HepG2 (cell line): ENCODE data around the gene CCNYL1. TPM values are rescaled to one million over a fixed set of nuclear protein-coding genes. Genes with fewer than 3 reads are reported as not detected.

Source experiments
- ATAC-seq: fragments of 200-7000 bp; cut with Tn5 transposase; 3 replicates; pipeline ENCODE4 v1.9.1; 2020; ENCODE audit warnings: mild to moderate bottlenecking, moderate library complexity
- BruUV-seq: library from RNA; stranded (reverse); fragments of 400-500 nt; replicated peaks from 2 replicates; lab custom pipeline; 2021; lab: Mats Ljungman, UMichigan
- CTCF ChIA-PET: fragments of 300-600 bp; formaldehyde crosslinking; extraction: SDS; loops from one replicate; lab custom pipeline; 2021; ENCODE audit warnings: low total read pairs, inconsistent platforms, low intra/inter-chr PET ratio; lab: Yijun Ruan, JAX
- POLR2A ChIA-PET: fragments of 350-600 bp; sonication (Branson Sonifier 250); formaldehyde crosslinking; loops from one replicate; lab custom pipeline; 2020; ENCODE audit warnings: antibody characterized with exemption, inconsistent platforms; lab: Yijun Ruan, JAX
- DNase-seq: peaks from one replicate; pipeline ENCODE4 v3.0.0-alpha.2; 2015; ENCODE audit warnings: low spot score
- FAIRE-seq: peaks from 3 replicates; lab custom pipeline; 2011; peaks lifted over from hg19 to GRCh38; lab: Jason Lieb, UNC
- H2AFZ ChIP-seq: one replicate; pipeline ENCODE4 v1.6.1; 2011; ENCODE audit warnings: low read length, inconsistent platforms
- H3K27ac ChIP-seq: fragments of 300-600 bp; 3 replicates; pipeline ENCODE4 v1.8.0; 2011; ENCODE audit warnings: mixed run types, mild to moderate bottlenecking, mixed read lengths, low read length, inconsistent platforms; ENCODE audit not compliant: insufficient read depth; ENCODE audit errors: extremely low read length
- H3K27me3 ChIP-seq, 2 experiments: fragments of 200-600 bp in 1 of 2; 2 replicates in 1 of 2; 3 replicates in 1 of 2; pipeline versions ENCODE4 v1.6.0 to v1.8.0; 2011; ENCODE audit warnings: low read length in 2 of 2, mild to moderate bottlenecking in 2 of 2, moderate library complexity in 2 of 2, inconsistent platforms in 1 of 2; ENCODE audit not compliant: insufficient read depth in 2 of 2, control insufficient read depth in 1 of 2
- H3K36me3 ChIP-seq, 2 experiments: fragments of 200-600 bp in 1 of 2; replicated peaks in 1 of 2; 2 replicates in 1 of 2; 3 replicates in 1 of 2; pipeline versions ENCODE4 v1.5.1 to v1.8.0; 2011; ENCODE audit warnings: low read length in 2 of 2, inconsistent platforms in 1 of 2; ENCODE audit not compliant: insufficient read depth in 2 of 2, control insufficient read depth in 1 of 2
- H3K4me1 ChIP-seq: 2 replicates; pipeline ENCODE4 v1.5.1; 2012; ENCODE audit warnings: low read length, inconsistent platforms; ENCODE audit not compliant: insufficient read depth
- H3K4me2 ChIP-seq: 2 replicates; pipeline ENCODE4 v1.6.0; 2011; ENCODE audit warnings: low read depth, low read length, inconsistent platforms
- H3K4me3 ChIP-seq, 3 experiments: fragments of 200-600 bp in 1 of 3; sonication (generic), shearing (Covaris generic) in 1 of 3; replicated peaks in 1 of 3; 2 replicates each; pipeline ENCODE4 v1.5.1; 2011 to 2016; ENCODE audit warnings: low read length in 3 of 3, inconsistent platforms in 2 of 3, low read depth in 2 of 3, mild to moderate bottlenecking in 2 of 3, control low read depth in 1 of 3, mixed read lengths in 1 of 3; ENCODE audit not compliant: insufficient read depth in 1 of 3
- H3K79me2 ChIP-seq: one replicate; pipeline ENCODE4 v1.6.1; 2011; ENCODE audit warnings: low read length, inconsistent platforms; ENCODE audit not compliant: insufficient read depth
- H3K9ac ChIP-seq: 2 replicates; pipeline ENCODE4 v1.6.0; 2011; ENCODE audit warnings: mild to moderate bottlenecking, low read depth, low read length, inconsistent platforms; ENCODE audit not compliant: insufficient read depth
- H3K9me3 ChIP-seq: 2 replicates; pipeline ENCODE4 v1.5.1; 2012; ENCODE audit warnings: mild to moderate bottlenecking, low read length
- H4K20me1 ChIP-seq: 2 replicates; pipeline ENCODE4 v1.6.0; 2011; ENCODE audit warnings: inconsistent platforms, mild to moderate bottlenecking, low read length, moderate library complexity; ENCODE audit not compliant: insufficient read depth
- ELF1 ChIP-seq: sonication (generic); formaldehyde crosslinking; IDR thresholded peaks from 2 replicates; pipeline ENCODE4 v1.4.0; 2020; ENCODE audit warnings: missing genetic modification reagents
- FOXO1 ChIP-seq: sonication (generic); formaldehyde crosslinking; IDR thresholded peaks from 2 replicates; pipeline ENCODE4 v1.4.0; 2020; ENCODE audit warnings: missing genetic modification reagents
- GABPA ChIP-seq, 2 experiments: IDR thresholded peaks; 2 replicates each; pipeline ENCODE4 v1.6.1; 2011 to 2016; ENCODE audit warnings: low read depth in 2 of 2, low read length in 1 of 2, missing biosample characterization in 1 of 2, missing genetic modification characterization in 1 of 2
- HIC2 ChIP-seq: sonication (generic); formaldehyde crosslinking; IDR thresholded peaks from 2 replicates; pipeline ENCODE4 v1.9.0; 2022; ENCODE audit warnings: low read depth, missing genetic modification reagents
- KDM6A ChIP-seq: IDR thresholded peaks from 2 replicates; pipeline ENCODE4 v1.6.1; 2016; ENCODE audit warnings: low read depth
- STAG1 ChIP-seq: sonication (generic); formaldehyde crosslinking; IDR thresholded peaks from 2 replicates; pipeline ENCODE4 v1.4.0; 2020; ENCODE audit warnings: missing genetic modification reagents
- SUZ12 ChIP-seq: fragments of 150-350 bp; IDR thresholded peaks from 2 replicates; pipeline ENCODE4 v1.6.1; 2014; ENCODE audit warnings: low read depth, low read length
- ZNF44 ChIP-seq: sonication (generic); formaldehyde crosslinking; IDR thresholded peaks from 2 replicates; pipeline ENCODE4 v1.5.1; 2020; ENCODE audit warnings: mild to moderate bottlenecking, missing genetic modification reagents
- ZNF543 ChIP-seq: sonication (generic); formaldehyde crosslinking; IDR thresholded peaks from 2 replicates; pipeline ENCODE4 v1.4.0; 2020; ENCODE audit warnings: mild to moderate bottlenecking, missing genetic modification reagents
- WGBS: methylation state at CpG from one replicate; pipeline ENCODE4 v1.1.6; 2017; ENCODE audit warnings: low lambda C conversion rate; 5-methylcytosine and 5-hydroxymethylcytosine counted together
- in situ Hi-C: cut with HindIII; loops from 2 replicates; pipeline ENCODE4 v1.10.0; 2017; ENCODE audit warnings: low pct_unique_long_range_greater_than_20kb; ENCODE audit not compliant: extremely low pct_ligation_motif_present
- intact Hi-C: fragments of 100-400 bp; cut with micrococcal nuclease; formaldehyde crosslinking; loops from one replicate; pipeline ENCODE4 v1.10.0; 2022; ENCODE audit not compliant: unreplicated experiment
- polyA plus RNA-seq, 8 experiments: library from polyadenylated mRNA; depleted of rRNA in 3 of 8; stranded (reverse) in 7 of 8; unstranded in 1 of 8; fragments of >200 nt; fragmentation: Illumina TruSeq in 4 of 8; extraction: Trizol in 4 of 8; gene quantifications; 2 replicates each; pipeline versions ENCODE4 v1.2.1 to v1.2.3, GENCODE V29; 2011 to 2016; ENCODE audit warnings: low read depth in 4 of 8, missing spikeins in 1 of 8, mixed read lengths in 1 of 8; ENCODE audit not compliant: insufficient read depth in 1 of 8
- total RNA-seq, 5 experiments: library from RNA; depleted of rRNA; stranded (reverse); fragments of >200 nt; fragmentation: Illumina TruSeq; extraction: Trizol; gene quantifications; 2 replicates each; pipeline ENCODE4 v1.2.3, GENCODE V29; 2016; ENCODE audit warnings: low read depth in 1 of 5
- TF ChIP-seq, protein P1 (sequence below): IDR thresholded peaks from 2 replicates; pipeline ENCODE4 v1.6.1; 2016
- TF ChIP-seq, protein P2 (sequence below): IDR thresholded peaks from 2 replicates; pipeline ENCODE4 v1.6.1; 2016; ENCODE audit warnings: missing compliant biosample characterization, missing genetic modification reagents, borderline replicate concordance
- TF ChIP-seq, protein P3 (sequence below): sonication (generic); formaldehyde crosslinking; IDR thresholded peaks from 2 replicates; pipeline ENCODE4 v1.9.0; 2021; ENCODE audit warnings: missing genetic modification reagents, mild to moderate bottlenecking, borderline replicate concordance

The CCNYL1 gene
- total and polyA plus RNA-seq, 2 of the 13 experiments (the other 11 are each of a cell fraction or from before 2014, with no cell fraction given) = 12.5 to 16.2 TPM

GRCh38 chr2:207744451-207744850 lies 33.0 kb downstream of the CCNYL1 start:
- DNase-seq = no peak
- Histone ChIP-seq H3K9ac (no peak overlapping the region), H3K4me1 (peaks cover 47% of the 10 kb centered on the region), H3K79me2 (no peaks in the 10 kb centered on the region), H3K36me3 (peaks cover 8 to 15% of the 10 kb centered on the region in 2 experiments), H3K4me2 (no peak overlapping the region), H3K27ac (no peak overlapping the region), H3K27me3 (no peaks in the 10 kb centered on the region), H3K9me3 (no peaks in the 10 kb centered on the region), H3K4me3 (no peak overlapping the region), H4K20me1 (no peaks in the 10 kb centered on the region), H2AFZ (no peak overlapping the region)
- ChIA-PET POLR2A (interaction anchor here (3.0 kb wide), 1 partner anchor 33 kb away, joined by 15 read pairs; the partner anchor contains the start of gene CCNYL1), CTCF (interaction anchor here (4.1 kb wide), 1 partner anchor 328 kb away, joined by 39 read pairs; no protein-coding TSS in a partner anchor)
- intact Hi-C loops = no loop called here
- in situ Hi-C loops = no loop called here
- WGBS = 90% methylated on average over 11 of the region's 11 CpGs
- no TSS peak for BruUV-seq
- no peak for ATAC-seq
- FAIRE-seq = no peak
- no peak for TF ChIP-seq ZNF543

DNA sequence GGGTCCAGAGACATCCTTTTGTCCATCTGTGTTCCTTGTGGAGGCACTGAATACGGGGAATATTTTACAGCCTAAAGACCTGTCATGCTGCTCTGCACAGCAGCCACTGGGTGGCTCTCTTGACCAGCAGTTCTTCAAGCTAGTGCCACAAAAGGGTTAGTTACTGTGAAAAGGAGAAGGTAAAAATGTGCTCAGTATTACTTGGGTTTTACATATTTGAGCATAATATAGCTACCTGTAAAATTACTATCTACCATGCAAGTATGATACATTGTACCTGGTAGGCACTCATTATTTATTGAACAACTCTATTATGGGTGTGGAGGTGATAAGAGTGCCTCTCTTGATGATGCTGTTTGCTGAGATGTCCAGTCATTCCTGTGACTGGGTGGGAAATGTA lies 34.7 kb downstream of the CCNYL1 start:
- WGBS = 46% methylated on average over 1 of the region's 1 CpG
- in situ Hi-C loops (loop anchor here (5.0 kb wide), 2 partner anchors 291 to 316 kb away; no protein-coding TSS in a partner anchor), intact Hi-C loops (loop anchor here (1.0 to 5.0 kb wide), 6 partner anchors 22 to 521 kb away; partner anchors contain the start of gene PIKFYVE)
- no peaks in the 10 kb centered on the region for H3K9me3 ChIP-seq
- no peaks in the 10 kb centered on the region for H3K79me2 ChIP-seq
- POLR2A ChIA-PET = interaction anchor here (0.6 to 6.3 kb wide), 18 partner anchors 9 to 294 kb away, joined by 3 to 70 read pairs (median 4); partner anchors contain the start of genes CCNYL1, CREB1, FZD5 and METTL21A
- peaks cover 8 to 23% of the 10 kb centered on the region in 2 experiments for H3K36me3 ChIP-seq
- H3K27ac ChIP-seq = peak overlapping the region; percentile 2
- no TSS peak for BruUV-seq
- no peaks in the 10 kb centered on the region for H3K27me3 ChIP-seq
- H3K4me3 ChIP-seq = no peak overlapping the region
- FAIRE-seq (peak; percentile 93), ATAC-seq (peak; percentile 79), DNase-seq (peak; percentile 85)
- no peak overlapping the region for H3K4me2 ChIP-seq
- no peak overlapping the region for H2AFZ ChIP-seq
- H4K20me1 ChIP-seq = no peaks in the 10 kb centered on the region
- H3K4me1 ChIP-seq = peaks cover 64% of the 10 kb centered on the region
- CTCF ChIA-PET = interaction anchor here (0.7 to 4.1 kb wide), 12 partner anchors 11 to 429 kb away, joined by 3 to 39 read pairs (median 6); partner anchors contain the start of gene METTL21A
- no peak overlapping the region for H3K9ac ChIP-seq
- TF ChIP-seq, protein P1, sequence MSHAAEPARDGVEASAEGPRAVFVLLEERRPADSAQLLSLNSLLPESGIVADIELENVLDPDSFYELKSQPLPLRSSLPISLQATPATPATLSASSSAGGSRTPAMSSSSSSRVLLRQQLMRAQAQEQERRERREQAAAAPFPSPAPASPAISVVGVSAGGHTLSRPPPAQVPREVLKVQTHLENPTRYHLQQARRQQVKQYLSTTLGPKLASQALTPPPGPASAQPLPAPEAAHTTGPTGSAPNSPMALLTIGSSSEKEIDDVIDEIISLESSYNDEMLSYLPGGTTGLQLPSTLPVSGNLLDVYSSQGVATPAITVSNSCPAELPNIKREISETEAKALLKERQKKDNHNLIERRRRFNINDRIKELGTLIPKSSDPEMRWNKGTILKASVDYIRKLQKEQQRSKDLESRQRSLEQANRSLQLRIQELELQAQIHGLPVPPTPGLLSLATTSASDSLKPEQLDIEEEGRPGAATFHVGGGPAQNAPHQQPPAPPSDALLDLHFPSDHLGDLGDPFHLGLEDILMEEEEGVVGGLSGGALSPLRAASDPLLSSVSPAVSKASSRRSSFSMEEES (CRISPR knock-in tag) = no peak
- no peak for TF ChIP-seq ZNF44 (CRISPR knock-in tag)
- no peak for TF ChIP-seq HIC2 (CRISPR knock-in tag)
- TF ChIP-seq, protein P2, sequence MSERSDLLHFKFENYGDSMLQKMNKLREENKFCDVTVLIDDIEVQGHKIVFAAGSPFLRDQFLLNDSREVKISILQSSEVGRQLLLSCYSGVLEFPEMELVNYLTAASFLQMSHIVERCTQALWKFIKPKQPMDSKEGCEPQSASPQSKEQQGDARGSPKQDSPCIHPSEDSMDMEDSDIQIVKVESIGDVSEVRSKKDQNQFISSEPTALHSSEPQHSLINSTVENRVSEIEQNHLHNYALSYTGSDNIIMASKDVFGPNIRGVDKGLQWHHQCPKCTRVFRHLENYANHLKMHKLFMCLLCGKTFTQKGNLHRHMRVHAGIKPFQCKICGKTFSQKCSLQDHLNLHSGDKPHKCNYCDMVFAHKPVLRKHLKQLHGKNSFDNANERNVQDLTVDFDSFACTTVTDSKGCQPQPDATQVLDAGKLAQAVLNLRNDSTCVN (CRISPR knock-in tag) = no peak
- no peak for TF ChIP-seq GABPA (IDR thresholded peaks at IDR 0.05; ENCODE audit: low read depth, low read length)
- 0 out of 2 replicates have a peak, but pooled peaks have one; percentile 27 for TF ChIP-seq GABPA (CRISPR knock-in tag; IDR thresholded peaks at IDR 0.05; ENCODE audit: low read depth)
- no peak for TF ChIP-seq KDM6A
- TF ChIP-seq ELF1 (CRISPR knock-in tag) = peak; percentile 7; the same call in 1 of the 2 replicates
- TF ChIP-seq, protein P3, sequence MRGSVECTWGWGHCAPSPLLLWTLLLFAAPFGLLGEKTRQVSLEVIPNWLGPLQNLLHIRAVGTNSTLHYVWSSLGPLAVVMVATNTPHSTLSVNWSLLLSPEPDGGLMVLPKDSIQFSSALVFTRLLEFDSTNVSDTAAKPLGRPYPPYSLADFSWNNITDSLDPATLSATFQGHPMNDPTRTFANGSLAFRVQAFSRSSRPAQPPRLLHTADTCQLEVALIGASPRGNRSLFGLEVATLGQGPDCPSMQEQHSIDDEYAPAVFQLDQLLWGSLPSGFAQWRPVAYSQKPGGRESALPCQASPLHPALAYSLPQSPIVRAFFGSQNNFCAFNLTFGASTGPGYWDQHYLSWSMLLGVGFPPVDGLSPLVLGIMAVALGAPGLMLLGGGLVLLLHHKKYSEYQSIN (CRISPR knock-in tag) = no peak
- peak; percentile 100 for TF ChIP-seq STAG1 (CRISPR knock-in tag)
- 0 out of 2 replicates have a peak, but pooled peaks have one; percentile 21 for TF ChIP-seq FOXO1 (CRISPR knock-in tag)
- TF ChIP-seq SUZ12 = no peak
